Kidney tubule cell (primary cell): Measurements from ENCODE around the gene ECSIT.
"Not testable (repeated sequence)": the region's sequence is repeated elsewhere in the genome, so short reads cannot be mapped to it uniquely, and the experiment has no call there.

ENCODE experiments used
- DNase-seq: peaks from one replicate; pipeline ENCODE4 v3.0.0-alpha.2; 2018; ENCODE audit warnings: low spot score

ECSIT gene

GRCh38 chr19:11478167-11479089 lies 50.5 kb downstream of the ECSIT start:
- no peak for DNase-seq

- DNase-seq, result peak; percentile 66
These were observed 53.1 kb downstream of the ECSIT start for GRCh38 chr19:11475861-11476260.

- peak; percentile 20 for DNase-seq
These were observed 53.6 kb downstream of the ECSIT start for GRCh38 chr19:11475343-11475742.

GRCh38 chr19:11473725-11474124 lies 55.2 kb downstream of the ECSIT start:
- DNase-seq, result no peak

- not testable (repeated sequence) for DNase-seq
These were observed 60.6 kb downstream of the ECSIT start for GRCh38 chr19:11468266-11468845.

GRCh38 chr19:11465600-11465999 lies 63.3 kb downstream of the ECSIT start:
- DNase-seq, result no peak

- DNase-seq, result no peak
These were observed 64.3 kb downstream of the ECSIT start for GRCh38 chr19:11464333-11465265.

- DNase-seq, result no peak
These were observed 65.5 kb downstream of the ECSIT start for GRCh38 chr19:11463391-11463790.

- no peak for DNase-seq
These were observed 67.5 kb downstream of the ECSIT start for GRCh38 chr19:11461453-11461852.

GRCh38 chr19:11460207-11460606 lies 68.7 kb downstream of the ECSIT start:
- DNase-seq, result no peak

- DNase-seq, result not testable (repeated sequence)
These were observed 70.0 kb downstream of the ECSIT start for GRCh38 chr19:11458912-11459311.

GRCh38 chr19:11458236-11458900 lies 70.6 kb downstream of the ECSIT start:
- no peak for DNase-seq

- DNase-seq, result no peak
These were observed 71.1 kb downstream of the ECSIT start for GRCh38 chr19:11457831-11458230.

GRCh38 chr19:11457115-11457514 lies 71.8 kb downstream of the ECSIT start:
- DNase-seq, result no peak

GRCh38 chr19:11456659-11457058 lies 72.3 kb downstream of the ECSIT start:
- DNase-seq, result no peak
